Activated gamma-delta T cell (primary cell): Measurements from ENCODE around the gene SUGCT.

Source experiments
- DNase-seq: peaks from one replicate; lab custom pipeline; 2025; lab: John Stamatoyannopoulos, UW

SUGCT gene

DNA sequence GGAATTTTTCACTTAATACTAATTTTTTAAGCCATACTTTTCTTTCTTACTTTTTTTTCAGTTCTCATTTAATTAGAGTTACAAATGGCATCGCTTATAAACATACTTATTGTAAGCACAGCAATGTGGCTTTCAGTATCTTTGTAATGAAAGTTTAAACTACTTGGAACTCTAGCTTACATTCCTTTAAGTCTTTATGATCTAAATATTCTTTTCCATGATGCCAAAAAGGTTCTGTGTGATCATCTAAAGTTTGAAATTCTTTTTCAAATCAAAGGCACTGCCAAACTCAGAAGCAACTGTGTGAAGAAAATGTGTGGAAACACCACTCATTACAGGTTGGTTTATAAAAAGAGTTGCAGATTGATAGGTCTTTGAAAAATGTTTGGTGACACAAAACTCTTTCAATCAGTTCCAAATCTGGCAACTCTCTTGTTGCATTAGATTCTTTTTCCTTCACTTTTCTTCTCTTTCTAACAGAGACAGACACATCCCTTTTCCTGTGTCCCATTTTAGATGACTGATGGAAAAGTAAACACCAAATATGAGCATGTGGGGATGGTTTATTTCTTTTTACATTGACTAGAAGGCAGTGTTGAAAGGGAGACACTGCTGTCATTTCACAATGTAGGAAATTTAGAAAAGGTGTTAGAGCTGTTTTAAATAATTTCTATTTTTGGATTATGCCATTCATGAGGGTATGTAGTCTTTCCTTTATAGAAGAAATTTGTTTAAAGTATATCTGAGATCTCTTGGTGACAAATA, 392.3 kb downstream of the SUGCT start:
- no peak for DNase-seq

DNA sequence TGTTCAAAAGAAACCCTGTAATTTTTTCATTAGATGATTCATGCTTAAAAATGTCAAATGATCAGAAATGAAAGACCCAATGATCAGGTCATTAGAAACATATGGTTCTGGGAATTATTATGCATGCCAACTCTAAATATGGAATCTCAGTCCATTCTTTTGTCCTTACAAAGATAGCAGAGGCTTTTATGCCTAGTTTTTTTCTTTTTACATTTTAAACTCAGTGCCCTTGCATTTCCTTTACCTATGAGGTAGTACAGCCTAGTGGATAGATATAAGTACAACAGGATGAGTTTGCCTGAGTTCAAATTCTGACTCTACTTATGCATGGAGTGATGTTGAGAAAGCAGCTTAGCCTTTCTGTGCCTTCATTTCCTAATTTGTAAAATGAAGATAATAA, 392.9 kb downstream of the SUGCT start:
- no peak for DNase-seq

DNA sequence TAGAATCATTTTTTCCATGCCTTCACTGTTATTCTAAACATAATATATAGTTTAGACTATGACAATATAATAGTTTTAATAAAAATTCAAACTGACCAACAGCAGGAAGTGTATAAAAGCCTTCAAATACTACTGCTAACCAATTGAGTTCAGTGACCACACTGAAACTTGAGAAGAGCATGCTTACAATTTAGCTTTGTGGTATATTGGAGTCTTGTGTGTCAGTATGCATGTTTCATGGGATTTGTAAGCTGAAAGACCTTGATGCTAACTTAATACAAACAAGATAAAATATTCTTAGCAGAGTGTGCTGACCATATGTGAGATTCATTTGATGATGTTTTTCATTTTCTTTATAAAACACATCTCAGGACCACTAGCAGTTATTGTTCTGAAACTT, 395.5 kb downstream of the SUGCT start:
- no peak for DNase-seq

DNA sequence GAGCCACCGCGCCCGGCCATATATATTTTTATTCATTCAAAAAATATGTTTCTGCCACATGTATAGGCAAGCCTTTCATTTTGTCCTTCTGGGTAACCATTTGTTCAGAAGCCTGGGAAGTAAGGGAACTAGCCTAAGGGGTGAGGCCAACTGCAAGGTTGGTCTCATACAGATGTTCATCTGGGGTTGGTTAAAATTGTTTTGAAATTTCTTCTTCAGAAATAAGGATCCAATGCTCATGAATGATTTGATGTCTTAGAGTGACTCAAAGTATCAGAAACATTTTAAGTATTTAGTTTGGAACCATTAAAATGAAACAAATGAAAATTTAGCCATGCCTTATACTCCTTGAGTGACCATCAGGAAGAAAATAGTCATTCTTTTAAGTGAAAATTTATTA, 397.2 kb downstream of the SUGCT start:
- no peak for DNase-seq

DNA sequence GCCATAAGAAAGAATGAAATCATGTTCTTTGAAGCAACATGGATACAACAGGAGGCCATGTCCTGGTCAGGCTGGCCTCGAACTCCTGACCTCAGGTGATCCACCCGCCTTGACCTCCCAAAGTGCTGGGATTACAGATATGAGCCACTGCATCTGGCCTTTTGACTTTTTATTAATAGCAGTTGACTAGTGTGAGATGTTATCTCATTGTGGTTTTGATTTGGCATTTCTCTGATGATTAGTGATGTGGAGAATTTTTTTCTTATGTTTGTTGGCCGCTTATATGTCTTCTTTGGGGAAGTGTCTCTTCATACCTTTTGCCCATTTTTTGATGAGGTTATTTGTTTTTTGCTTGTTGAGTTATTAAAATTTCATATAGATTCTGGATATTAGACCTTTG, 400.9 kb downstream of the SUGCT start:
- DNase-seq: no peak

DNA sequence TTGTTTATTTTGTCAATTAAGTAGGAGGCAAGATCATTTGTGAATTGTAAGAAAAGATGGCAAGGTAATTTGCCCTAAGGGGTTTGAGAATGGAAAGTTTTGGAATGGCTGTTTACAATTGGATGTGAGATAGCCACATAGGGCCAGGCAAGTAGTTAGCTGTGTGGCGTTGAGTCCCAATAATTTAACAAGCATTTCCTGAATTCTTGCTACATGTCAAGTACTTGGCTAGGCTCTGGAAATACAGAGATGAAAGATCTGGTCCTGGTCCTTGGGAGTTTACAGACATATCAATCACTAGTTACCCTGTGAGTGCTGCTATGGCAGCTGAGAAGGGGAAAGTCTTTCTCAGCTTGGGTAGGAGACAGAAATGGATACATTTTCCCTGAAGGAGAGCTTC, 401.6 kb downstream of the SUGCT start:
- no peak for DNase-seq

DNA sequence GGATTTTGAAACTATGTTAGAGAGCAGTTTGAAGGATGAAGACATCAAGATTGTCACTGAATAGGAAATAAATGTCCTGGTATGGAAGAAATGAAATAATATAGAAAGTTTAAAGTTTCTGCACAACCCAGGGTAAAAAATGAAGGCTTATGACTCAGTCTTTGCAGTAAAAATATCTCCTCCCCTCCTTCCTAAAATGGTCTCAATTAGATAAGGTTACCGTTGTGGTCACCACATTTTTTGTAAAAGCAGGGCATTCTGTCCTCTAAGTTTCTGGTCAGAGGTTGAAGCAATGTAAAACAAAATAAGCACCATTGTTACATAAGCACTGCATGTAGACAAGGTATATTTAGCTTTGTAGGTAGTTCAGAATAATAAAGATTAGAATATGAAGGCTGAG, 403.5 kb downstream of the SUGCT start:
- no peak for DNase-seq

DNA sequence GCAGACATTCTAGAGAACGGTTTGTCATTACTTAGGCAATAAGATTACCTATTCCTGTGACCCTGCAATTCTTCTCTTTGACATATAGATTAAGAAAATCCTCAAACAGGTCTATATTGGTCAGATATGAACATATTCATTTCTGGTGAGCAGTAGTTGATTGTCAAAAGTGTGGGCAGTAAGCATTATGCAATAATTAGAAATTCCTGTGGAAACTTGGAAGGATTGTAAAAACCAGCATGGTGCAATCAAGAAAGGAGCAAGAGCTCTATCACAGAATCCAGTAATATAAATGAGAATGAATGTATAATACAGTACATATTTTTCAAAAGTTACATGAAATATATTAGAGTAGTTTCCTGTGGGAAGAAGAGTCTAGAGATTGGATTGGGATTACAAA, 406.5 kb downstream of the SUGCT start:
- DNase-seq: no peak

DNA sequence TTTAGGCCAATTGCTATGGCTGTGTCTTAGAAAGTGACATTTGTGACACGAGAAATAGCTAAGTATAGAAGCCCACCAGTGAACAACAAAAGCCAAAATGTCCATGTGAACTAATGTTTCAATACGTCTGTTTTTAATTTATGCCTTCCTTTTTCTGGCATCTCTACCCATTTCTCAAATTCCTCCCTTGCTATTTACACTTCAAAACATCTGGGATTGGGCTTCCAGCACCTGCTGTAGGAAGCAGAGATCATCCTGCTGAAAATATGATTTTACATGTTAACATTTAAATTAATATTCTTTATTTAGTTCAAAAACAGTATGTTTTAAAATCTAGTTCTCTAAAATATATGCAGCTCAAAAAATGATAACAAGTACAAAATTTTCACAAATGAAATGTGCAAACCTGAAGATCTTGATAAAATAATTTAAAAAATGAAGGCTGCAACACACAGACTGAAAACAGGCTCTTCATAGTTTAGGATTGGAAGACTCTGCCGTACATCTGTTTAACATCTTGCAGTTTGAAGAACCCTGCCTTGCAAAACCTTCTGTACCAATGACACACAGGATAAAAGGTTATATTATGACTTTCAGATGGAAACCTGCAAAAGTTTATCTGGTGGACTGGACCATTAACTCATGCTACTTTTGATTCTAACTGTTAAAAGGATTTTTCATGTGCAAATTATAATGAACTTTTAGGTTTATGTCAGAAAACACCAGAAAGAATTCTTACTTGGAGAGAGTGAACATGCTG, 408.4 kb downstream of the SUGCT start:
- no peak for DNase-seq

DNA sequence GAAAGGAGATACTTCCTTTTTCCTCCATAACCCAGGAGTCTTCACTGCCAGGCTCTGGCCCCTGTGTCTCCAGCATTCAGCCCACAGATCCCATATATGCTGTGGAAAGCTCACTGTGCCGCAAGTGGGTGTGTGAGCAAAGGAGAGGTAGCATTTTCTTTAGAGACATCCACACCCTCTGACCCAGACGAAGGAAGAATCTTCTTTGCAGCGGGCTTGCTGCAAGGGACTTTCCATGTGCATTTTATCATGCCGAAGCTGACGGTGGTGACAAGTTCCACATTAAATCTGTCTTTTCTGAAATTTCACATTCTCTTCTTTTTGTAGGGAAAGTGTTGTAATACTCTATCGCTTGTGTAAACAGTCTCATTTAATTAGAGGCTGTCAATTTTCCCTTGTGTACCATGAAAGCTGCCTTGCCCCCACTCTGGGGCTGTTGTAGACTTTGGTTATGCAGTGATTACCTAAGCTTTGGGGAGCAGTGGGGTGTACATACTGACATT, 409.5 kb downstream of the SUGCT start:
- no peak for DNase-seq

DNA sequence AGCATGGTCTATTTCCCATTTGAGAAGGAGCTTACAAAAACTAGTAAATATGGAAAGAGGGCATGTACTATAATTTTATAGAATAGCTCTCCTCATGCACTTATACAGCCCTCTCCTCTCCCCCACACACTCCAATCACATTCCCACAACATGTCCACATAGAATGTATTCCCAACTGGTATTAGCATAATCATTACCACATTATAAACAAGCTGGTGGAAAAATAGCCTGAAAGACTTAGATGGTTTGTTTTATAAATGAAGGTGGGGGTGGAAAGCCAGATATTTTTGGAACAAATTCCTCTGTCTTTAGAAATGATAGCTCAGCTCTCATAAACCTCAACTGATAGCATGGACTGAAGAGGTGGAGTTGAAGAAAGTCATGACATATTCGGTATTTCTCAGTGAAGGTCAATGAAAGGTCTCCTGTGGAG, 410.1 kb downstream of the SUGCT start:
- DNase-seq: no peak

DNA sequence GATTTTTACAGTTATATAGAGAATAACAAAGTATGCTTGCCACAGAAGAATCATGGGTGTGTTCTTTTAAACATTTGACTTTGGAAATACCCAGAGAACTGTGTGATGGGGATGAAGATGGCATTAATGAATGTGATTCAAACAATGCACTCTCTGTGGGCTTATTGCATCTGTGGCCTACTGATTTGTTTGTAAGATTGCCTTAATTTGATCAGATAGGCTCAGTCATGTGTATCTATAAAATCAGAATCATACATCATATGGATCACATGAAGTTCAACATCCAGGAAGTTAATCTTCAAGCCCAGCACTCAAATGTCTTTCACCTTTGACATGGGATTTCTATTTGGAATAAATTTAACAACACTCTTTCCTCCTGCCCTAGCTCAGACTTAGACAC, 410.9 kb downstream of the SUGCT start:
- no peak for DNase-seq

DNA sequence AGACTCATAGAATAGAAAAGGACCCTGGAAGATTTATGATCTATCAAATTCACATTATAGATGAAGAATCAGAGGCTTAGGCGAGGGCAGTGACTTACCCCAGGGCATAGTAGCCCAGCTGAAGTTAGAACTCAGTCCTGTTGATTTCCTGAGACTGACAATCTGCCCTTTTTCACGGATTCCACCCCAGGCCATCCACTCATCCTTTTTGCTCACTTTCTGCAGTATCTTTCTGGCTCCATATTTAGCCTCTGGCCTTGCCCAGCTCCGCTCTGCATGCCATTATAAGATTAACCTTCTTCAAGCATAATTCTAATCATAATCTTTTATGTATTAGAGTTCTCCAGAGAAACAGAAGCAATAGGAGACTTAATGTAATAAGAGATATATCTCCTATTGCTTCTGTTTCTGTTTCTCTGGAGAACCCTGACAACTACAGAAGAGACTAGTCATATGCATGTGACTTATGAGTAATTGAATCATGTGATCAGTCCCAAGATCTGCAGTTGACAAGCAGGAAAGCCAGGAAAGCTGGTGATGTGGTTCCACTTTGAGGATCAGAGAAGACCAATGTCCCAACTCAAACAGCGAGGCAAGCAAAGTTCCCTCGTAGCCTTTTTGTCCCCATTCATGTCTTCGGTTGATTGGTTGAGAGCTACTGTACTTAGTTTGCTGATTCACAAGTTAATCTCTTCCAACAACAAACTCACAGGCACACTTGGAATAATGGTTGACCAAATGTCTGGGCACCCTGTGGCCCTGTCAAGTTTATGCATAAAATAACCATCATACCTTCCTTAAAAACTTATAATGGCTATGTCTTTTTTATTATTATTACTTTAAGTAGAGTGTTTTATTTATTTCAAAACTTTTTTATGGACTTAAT, 412.1 kb downstream of the SUGCT start:
- no peak for DNase-seq

DNA sequence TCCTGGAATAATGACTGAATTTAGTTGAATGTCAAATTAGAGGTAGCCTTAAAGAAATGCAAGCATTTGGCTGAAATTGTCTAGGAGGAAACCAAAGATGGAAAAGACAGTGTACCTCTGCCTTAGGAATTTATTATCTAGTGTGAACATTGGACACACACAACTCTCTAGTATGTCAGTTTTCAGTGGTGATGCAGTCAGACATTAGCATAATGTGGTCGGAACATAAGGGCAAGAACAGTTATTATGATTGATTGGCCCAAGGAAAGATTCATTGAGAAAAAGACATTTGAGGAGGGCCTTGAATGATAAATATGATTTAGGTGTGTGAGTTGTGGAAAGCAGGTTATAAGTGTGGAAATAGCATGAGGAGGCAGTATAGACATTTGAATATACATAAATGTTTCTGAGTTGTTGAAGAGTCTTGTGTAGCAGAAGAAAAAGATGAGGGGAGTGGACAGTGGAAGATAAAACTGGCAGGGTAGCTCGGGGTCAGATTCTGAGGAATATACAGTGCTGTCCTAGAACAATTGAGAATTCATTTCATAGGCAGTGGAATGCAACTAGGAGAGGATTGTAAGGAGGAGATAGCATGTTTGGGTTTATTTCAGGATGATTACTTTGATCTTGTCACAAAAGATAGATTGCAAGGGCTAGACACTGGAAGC, 414.7 kb downstream of the SUGCT start:
- no peak for DNase-seq

DNA sequence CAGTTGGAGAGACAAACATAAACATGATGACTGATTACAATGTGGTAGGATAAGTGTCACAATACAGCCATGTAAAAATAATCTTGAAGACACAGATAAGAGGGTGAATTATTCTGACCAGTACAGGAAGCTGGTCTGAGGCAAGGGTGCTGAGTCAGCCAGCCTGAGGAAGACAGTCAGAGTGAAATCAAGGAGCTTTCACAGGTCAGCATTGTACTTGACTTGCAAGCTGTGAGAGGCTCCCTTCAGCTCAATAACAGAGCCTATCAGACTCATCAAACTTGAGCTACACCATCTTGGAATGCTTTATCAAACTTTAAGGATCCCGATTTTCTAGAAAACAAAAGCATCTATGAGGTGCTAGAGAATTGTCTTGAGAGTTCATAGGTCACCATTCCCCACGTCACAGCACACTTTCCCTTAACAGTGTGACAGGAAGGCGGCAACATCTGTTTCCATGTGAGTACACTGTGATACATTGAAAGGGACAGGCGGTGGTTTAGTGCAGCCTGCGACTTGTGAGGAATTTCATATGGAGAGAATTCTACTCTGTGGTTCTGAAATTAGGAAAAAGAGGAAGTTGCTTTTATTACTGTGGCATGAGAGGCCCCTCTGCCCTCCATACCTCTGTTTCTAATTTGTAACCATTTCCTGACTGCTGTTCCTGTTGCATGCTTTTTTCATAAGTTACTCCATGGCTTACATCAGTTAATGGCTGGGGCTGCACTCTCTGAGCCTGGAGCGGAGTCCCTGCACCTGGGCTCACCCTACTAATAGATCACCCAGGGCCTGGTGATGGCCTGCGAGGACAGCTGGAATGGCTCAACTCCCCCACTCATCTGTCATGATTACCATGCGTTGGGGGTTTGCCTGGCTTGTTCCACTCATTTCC, 417.1 kb downstream of the SUGCT start:
- no peak for DNase-seq

DNA sequence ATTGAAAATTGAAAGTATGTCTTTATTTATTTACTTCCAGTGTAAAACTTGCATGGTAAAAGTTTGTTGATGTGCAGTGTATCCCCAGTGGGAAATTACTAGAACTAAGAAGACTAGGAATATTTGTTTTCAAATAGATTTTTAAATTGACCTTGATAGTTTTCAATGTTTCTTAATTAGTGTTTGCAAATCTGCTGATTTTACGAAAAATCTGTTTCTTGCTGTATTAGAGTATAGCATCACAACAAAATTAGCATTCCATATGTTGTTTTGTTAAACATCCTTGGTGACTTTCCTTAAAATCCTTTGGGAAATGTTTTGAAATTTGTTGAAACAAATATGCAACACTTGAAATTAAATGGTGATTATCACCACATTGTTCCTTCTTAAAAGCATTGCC, 425.9 kb downstream of the SUGCT start:
- DNase-seq: no peak

DNA sequence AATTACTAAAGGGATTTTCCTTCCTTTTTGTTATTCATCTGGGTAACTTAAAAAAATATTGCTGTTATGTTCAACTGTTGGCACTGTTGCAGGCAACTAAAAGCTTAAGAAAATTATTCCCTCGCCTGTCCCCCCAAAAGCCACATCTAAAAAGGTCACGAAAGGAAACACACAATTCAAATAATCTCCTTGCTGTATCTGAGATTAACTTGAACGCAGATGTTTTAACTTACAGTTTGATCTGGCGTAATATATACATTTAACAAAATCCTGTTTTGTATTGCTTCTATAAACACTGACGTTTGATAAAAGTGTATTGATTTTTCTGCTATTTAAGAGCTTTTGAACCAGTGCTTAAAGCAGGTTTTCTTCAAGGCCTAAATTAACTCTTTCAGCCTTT, 432.1 kb downstream of the SUGCT start:
- no peak for DNase-seq

DNA sequence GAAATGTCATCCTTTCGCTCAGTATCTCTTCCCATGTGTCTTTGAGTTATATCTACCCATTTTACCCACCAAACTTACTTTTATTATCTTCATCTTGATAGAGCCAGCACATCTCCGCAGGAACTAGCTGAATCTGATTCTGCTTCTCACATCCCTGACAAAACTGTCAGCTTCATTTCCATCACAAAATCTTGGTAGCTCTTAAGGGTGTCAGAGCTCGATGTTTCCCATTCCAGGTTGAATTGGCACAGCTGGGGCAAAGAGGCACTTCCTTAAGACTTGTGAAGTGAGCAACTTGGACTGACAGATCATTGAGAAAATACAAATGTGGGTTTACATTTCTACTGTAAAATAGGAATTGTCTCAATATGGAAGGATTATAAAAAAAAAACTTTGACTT, 434.5 kb downstream of the SUGCT start:
- no peak for DNase-seq

DNA sequence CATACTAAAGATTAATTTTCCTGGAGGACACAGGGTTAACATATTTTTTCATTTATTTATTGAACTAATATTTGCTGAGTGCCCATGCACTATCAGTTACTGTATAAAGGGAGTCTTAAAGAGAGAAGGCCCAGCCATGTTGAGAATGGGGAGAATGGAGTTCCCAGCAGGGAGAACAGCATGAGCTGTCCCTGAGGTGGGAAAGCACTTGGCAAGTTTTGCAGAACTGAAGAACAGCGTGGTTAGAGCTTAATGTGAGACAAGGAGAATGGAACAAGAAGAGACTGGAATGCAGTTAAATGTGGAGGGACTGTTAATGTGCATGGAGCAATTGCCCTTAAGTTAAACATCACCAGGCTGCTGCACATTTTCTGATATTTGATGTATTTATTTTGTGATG, 435.4 kb downstream of the SUGCT start:
- no peak for DNase-seq

DNA sequence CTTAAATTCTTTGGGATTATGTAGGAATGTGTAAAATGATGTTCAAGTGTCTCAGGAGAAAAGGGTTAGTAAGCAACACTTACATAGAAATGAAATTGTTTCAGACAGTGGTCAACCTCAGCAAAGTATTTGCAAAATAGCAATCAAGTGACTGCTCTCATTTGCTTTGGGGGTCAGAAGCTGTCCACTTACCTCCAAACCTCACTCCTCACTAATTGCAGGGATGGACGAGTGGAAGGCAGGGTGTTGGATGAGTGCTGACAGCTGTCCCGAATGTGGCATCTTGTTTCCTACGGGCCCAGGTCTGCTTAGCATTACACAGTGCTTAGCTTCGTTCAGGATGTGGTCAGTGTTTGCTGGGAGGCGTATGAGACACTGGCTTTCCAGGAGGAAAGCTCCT, 437.0 kb downstream of the SUGCT start:
- DNase-seq: no peak
